ENCODE data around the gene BAG5.

- TF ChIP-seq POLR2AphosphoS5 (IDR thresholded peaks at IDR 0.05) (no peak), EP300 (IDR thresholded peaks at IDR 0.05) (no peak), POLR2A (IDR thresholded peaks at IDR 0.05) (no peak)
- TF ChIP-seq, protein P1, sequence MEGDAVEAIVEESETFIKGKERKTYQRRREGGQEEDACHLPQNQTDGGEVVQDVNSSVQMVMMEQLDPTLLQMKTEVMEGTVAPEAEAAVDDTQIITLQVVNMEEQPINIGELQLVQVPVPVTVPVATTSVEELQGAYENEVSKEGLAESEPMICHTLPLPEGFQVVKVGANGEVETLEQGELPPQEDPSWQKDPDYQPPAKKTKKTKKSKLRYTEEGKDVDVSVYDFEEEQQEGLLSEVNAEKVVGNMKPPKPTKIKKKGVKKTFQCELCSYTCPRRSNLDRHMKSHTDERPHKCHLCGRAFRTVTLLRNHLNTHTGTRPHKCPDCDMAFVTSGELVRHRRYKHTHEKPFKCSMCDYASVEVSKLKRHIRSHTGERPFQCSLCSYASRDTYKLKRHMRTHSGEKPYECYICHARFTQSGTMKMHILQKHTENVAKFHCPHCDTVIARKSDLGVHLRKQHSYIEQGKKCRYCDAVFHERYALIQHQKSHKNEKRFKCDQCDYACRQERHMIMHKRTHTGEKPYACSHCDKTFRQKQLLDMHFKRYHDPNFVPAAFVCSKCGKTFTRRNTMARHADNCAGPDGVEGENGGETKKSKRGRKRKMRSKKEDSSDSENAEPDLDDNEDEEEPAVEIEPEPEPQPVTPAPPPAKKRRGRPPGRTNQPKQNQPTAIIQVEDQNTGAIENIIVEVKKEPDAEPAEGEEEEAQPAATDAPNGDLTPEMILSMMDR (IDR thresholded peaks at IDR 0.05): no peak
Observed at GRCh38 chr14:103524002-103524935, 38.2 kb downstream of the BAG5 start.

Data from sigmoid colon (tissue), 4 donors.